22Rv1 (cell line): ENCODE measurements around the gene TLE6.
"Not testable (repeated sequence)": the region's sequence is repeated elsewhere in the genome, so short reads cannot be mapped to it uniquely, and the experiment has no call there.

Experiments used
- H3K27ac ChIP-seq: fragments of 450-650 bp; 2 replicates; pipeline ENCODE4 v1.5.1; 2017
- CTCF ChIP-seq: fragments of 450-650 bp; IDR thresholded peaks from 2 replicates; pipeline ENCODE4 v1.5.1; 2017; ENCODE audit warnings: mild to moderate bottlenecking
- ZFX ChIP-seq: fragments of 450-650 bp; IDR thresholded peaks from 2 replicates; pipeline ENCODE4 v1.6.1; 2017; ENCODE audit warnings: antibody characterized with exemption, borderline replicate concordance

The TLE6 gene

GRCh38 chr19:2977001-2977745 lies at the start of gene TLE6:
Gene TLE6, plus strand, starts transcription at chr19:2977564. Its CDS starts 670 bp downstream, at chr19:2978234.
- no peak for TF ChIP-seq ZFX
- TF ChIP-seq CTCF, result no peak
- H3K27ac ChIP-seq, result peak within 1 kb of the TSS; percentile 47; the same call in 1 of the 2 replicates

GRCh38 chr19:2933490-2933910 lies 43.9 kb upstream of the TLE6 start:
- no peak overlapping the region for H3K27ac ChIP-seq
- no peak for TF ChIP-seq CTCF
- no peak for TF ChIP-seq ZFX

GRCh38 chr19:2935863-2936262 lies 41.5 kb upstream of the TLE6 start:
- not testable (repeated sequence) for H3K27ac ChIP-seq

GRCh38 chr19:2942928-2943640 lies 34.3 kb upstream of the TLE6 start:
- no peak overlapping the region for H3K27ac ChIP-seq
- TF ChIP-seq CTCF, result no peak
- no peak for TF ChIP-seq ZFX

GRCh38 chr19:2944403-2944774 lies 33.0 kb upstream of the TLE6 start:
- peak overlapping the region; percentile 86 for H3K27ac ChIP-seq

GRCh38 chr19:2944775-2945574 lies 32.4 kb upstream of the TLE6 start, which contains the start of gene ZNF77:
Gene ZNF77, minus strand, starts transcription at chr19:2944971. Its CDS starts 131 bp downstream, at chr19:2944840.
- TF ChIP-seq CTCF, result 0 out of 2 replicates have a peak, but pooled peaks have one; percentile 6
- TF ChIP-seq ZFX, result no peak
- H3K27ac ChIP-seq, result peak within 1 kb of the TSS; percentile 86

More at GRCh38 chr19:2944403-2944774, 33.0 kb upstream of the TLE6 start:
- TF ChIP-seq CTCF (no peak), ZFX (no peak)

- no peak for TF ChIP-seq ZFX
- TF ChIP-seq CTCF, result no peak
- H3K27ac ChIP-seq, result peak overlapping the region; percentile 86
These were observed 31.7 kb upstream of the TLE6 start for GRCh38 chr19:2945575-2946184.
